ENCODE results near the gene SLC26A5. TPM values are rescaled to one million over a fixed set of nuclear protein-coding genes. Genes with fewer than 3 reads are reported as not detected.
A peak's percentile ranks its signal among the peaks of the same experiment; 100 is the strongest.

The SLC26A5 gene
- total RNA-seq, 4 donors from 2014 or later = 1.9 to 4.0 (median 3.5) TPM

- Histone ChIP-seq H3K27me3 (no peaks in the 10 kb centered on the region), H3K4me1 (no peaks in the 10 kb centered on the region), H3K27ac (no peak overlapping the region), H3K4me3 (replicated peaks in 1 of 3) (no peak overlapping the region), H3K36me3 (no peaks in the 10 kb centered on the region), H3K9me3 (no peaks in the 10 kb centered on the region)
- 90 to 93% methylated on average over 4 of the region's 4 CpGs for WGBS, 2 donors
- no peak for DNase-seq
- TF ChIP-seq POLR2A (IDR thresholded peaks at IDR 0.05) = no peak
- TF ChIP-seq CTCF (IDR thresholded peaks at IDR 0.05) = no peak
- intact Hi-C loops (cut with DNase I) = no loop called here
Measured at GRCh38 chr7:103469095-103469948, 23.3 kb upstream of the SLC26A5 start.

GRCh38 chr7:103466814-103467213 is 20.8 kb upstream of the SLC26A5 start:
- no peaks in the 10 kb centered on the region for H3K36me3 ChIP-seq
- DNase-seq = no peak
- H3K4me1 ChIP-seq = no peaks in the 10 kb centered on the region
- no peak overlapping the region for H3K27ac ChIP-seq
- TF ChIP-seq POLR2A (IDR thresholded peaks at IDR 0.05) (no peak), CTCF (IDR thresholded peaks at IDR 0.05) (no peak)
- H3K27me3 ChIP-seq = no peaks in the 10 kb centered on the region
- H3K9me3 ChIP-seq = no peaks in the 10 kb centered on the region
- WGBS, 2 donors = 56 to 65% methylated on average over 3 of the region's 3 CpGs
- intact Hi-C loops (cut with DNase I) = no loop called here
- no peak overlapping the region for H3K4me3 ChIP-seq (replicated peaks in 1 of 3)

- TF ChIP-seq POLR2A (IDR thresholded peaks at IDR 0.05) (no peak), CTCF (IDR thresholded peaks at IDR 0.05) (no peak)
- Histone ChIP-seq H3K4me3 (replicated peaks in 1 of 3) (no peak overlapping the region), H3K9me3 (no peaks in the 10 kb centered on the region), H3K27me3 (no peaks in the 10 kb centered on the region), H3K36me3 (no peaks in the 10 kb centered on the region), H3K27ac (no peak overlapping the region), H3K4me1 (no peaks in the 10 kb centered on the region)
- intact Hi-C loops (cut with DNase I) = no loop called here
- DNase-seq = no peak
- WGBS, 2 donors = 70 to 93% methylated on average over 3 to 6 of the region's 7 CpGs
Measured at GRCh38 chr7:103462358-103462757, 16.4 kb upstream of the SLC26A5 start.

- whole genome bisulfite sequencing, 2 donors = 16% methylated on average over 17 of the region's 17 CpGs
- Histone ChIP-seq H3K27me3 (no peaks in the 10 kb centered on the region), H3K4me3 (replicated peaks in 1 of 3) (no peak overlapping the region), H3K27ac (no peak overlapping the region), H3K36me3 (no peaks in the 10 kb centered on the region), H3K4me1 (peaks cover 10 to 21% of the 10 kb centered on the region in 2 donors), H3K9me3 (no peaks in the 10 kb centered on the region)
- intact Hi-C loops (cut with DNase I) = no loop called here
- no peak for TF ChIP-seq POLR2A (IDR thresholded peaks at IDR 0.05)
- TF ChIP-seq CTCF (IDR thresholded peaks at IDR 0.05) = peak in 5 of 6 experiments; percentile 26 to 75 (median 50)
- DNase-seq = peak; percentile 50 to 60
Measured at GRCh38 chr7:103447073-103447960, 1.3 kb upstream of the SLC26A5 start.
